Medulla oblongata (tissue), 1 donor: Measurements from ENCODE around the gene STARD3.

Experiments used
- DNase-seq: peaks from one replicate; pipeline ENCODE4 v3.0.0-alpha.2; 2015; ENCODE audit errors: extremely low spot score

STARD3 gene

DNA sequence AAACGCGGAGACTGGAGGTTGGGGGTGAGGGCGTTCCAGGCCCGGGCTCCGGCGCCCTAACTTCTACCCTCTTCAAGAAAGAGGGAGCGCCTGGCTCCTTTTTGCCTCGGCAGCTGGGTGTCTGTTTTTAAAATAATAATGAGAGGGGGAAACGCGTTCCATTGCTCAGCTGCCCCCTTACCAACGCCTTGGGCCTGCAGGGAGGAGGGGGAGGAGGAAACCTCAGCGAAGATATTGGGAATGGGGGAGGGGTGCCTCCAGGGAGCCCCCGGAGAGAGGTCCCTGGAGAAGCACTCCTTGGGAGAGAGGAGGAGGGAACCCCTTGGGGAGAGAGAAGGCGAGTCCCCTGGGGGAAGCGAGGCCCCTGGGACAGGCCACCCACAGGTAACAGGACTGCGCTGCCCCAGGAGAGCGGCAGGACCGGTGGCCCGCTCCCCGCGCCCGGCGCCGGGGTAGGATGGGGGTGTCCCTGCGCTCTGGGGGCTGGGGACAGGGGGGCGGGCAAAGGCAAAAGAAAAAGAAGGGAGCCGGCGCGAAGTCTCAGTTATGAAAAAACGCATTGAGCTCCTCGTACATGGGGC lies 31.9 kb upstream of the STARD3 start:
- no peak for DNase-seq

DNA sequence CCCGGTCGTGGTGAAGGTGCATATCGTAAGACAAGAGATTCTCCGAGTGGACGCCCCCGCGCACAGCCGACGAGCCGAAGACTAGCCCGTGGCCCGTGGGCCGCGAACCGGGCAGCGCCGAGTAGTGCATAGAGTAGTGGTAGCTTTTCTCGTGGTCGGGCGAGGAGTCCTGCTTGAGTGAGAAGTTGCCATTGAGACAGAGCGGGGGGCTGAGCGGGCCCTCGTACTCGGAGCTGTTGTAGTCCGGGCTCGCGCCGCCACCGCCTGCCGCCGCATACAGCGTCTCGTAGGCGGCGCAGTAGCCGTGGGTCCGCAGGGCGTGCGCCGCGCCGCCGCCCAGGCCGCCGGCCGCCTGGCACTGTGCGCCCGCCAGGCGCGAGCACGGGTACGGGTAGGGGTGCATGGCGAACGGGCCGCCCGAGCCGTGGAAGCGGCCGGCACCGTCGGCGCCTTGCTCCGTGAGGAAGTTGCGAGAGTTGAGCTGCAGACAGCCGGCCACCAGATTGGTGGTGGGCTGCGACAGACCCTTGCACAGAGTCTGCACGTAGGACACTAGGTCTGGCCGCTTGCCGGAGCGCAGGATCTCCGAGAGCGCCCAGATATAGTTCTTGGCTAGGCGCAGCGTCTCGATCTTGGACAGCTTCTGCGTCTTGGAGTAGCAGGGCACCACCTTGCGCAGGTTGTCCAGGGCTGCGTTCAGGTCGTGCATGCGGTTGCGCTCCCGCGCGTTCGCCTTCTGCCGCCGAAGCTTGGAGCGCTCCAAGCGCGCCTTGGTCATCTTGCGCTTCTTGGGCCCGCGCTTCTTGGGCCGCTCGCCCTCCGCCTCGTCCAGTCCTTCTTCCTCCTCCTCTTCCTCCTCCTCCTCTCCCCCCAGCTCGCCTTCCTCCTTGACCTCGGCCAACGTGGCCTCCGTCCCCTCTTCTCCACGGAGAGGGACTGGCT lies 31.2 kb upstream of the STARD3 start:
- DNase-seq: no peak

DNA sequence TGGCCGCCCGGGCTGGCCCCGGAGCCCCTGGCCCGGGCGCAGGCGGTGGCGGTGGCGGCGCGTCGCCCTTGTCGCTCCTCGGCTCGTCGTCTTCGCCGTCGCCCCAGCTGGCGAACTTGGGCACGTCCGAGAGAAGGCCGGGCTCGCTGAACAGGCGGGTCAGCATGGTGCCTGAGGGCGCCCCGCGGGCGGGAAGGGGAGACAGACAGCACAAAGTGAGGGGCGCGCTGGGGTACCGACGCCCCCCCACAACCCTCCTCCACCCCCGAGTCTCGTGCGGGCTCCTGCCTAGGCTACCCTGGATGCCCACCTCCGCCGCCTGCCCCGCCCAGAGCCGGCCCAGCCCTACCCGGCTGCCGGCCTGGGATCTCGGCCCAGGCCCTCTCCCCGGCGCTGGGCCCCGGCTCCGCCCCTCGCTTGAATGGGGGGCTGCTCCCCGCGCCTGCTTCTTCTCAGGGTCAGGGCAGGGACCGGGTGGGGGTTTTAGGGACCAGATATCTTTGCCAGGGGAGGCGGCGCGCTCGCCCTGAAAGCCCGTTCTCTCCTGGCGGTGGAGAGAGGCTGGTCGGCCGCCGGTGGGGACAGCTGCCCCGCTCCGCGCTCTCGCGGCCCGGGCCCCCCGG lies 30.4 kb upstream of the STARD3 start:
- no peak for DNase-seq

DNA sequence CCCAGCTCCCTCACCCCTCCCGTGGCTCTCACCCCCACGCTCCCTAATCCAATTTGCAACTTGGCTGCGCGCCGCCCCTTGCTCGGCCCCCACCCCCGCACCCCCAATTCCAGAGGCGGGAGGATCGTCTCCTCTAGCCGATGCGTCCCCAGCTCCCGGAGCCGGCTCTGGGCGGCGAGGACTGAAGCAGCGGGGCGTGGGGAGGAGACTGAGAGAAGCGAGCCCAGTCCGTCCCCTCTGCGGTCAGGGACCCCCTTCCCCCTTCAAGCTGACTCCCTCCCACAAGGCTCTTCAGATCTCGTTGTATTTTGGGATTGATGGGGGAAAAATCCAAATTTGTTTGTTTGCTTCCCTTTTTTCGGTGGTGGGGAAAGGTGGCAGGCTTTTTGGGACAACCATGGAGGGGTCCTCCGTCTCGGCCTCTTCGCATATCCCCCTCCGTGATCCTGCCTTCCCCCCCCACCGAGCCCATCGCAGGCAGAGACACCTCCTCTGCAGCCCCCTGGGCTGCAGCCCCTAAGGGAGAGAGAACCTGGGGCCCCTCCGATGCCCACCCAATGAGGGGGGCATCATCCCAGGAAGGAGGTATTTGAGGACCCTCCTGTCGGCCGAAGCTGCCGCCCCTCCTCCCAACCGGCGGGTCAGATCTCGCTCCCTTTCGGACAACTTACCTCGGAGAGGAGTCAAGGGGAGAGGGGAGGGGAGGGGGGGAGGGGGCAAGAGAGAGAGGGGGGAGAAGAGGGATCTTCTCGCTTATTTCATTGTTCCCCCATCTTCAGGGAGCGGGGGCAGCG lies 29.7 kb upstream of the STARD3 start:
- DNase-seq: no peak

DNA sequence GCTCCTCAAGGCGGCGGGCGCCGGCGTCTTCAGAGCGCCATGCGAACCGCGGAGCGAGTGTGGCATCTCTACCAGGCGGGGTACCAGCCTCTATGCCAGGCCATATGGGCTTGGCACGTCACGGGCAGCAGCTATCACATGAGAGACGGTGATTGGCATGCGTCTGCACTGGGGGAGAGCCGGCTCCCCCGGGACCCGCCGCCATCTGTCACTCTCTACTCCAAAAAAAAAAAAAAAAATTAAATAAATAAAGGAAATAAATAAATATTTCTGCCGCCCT lies 29.2 kb upstream of the STARD3 start, which contains the start of gene NEUROD2:
NEUROD2 (minus strand) TSS at position 70 of the 280 bp plus-strand sequence. CDS start 1,321 bp downstream, outside the sequence.
- no peak for DNase-seq

DNA sequence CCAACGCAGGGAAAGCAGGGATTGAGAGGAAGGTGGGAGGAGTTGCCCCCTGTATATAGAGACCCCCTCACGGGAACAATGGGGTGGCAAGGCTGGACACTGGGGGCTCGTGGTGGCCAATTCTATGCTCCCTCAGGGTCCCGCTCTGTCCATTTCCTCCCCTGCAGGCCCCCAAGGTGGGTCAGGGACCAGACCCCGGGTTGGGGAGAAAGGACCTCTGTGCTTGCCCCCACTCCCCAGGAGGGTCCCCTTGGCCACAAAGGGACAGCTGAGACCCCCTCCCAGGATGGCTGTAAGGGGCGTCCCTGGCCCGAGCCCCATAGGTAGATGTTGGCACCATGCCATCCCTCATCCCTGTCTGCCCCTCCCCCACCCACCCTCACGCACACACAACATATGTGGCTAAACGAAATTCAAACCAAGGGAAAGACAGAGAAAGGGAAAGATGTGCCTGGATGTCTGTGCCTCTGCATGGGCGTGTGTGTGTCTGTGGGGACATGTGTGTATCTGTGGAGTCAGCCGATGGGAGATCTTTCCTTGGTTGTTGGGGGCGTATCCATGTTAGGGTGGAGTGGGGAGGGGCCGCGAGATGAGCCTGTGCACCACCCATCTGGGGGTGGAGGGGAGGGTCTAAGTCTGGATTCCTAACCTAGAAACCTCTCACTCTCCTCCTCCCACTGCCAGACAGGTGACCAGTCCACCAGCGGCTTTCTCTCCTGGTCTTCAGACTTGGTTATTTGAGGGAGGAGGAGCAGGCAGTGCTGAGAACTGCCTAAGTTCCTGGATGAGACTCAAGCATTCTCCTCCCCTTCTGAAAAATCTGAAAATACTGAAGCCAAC lies 28.6 kb upstream of the STARD3 start:
- no peak for DNase-seq

DNA sequence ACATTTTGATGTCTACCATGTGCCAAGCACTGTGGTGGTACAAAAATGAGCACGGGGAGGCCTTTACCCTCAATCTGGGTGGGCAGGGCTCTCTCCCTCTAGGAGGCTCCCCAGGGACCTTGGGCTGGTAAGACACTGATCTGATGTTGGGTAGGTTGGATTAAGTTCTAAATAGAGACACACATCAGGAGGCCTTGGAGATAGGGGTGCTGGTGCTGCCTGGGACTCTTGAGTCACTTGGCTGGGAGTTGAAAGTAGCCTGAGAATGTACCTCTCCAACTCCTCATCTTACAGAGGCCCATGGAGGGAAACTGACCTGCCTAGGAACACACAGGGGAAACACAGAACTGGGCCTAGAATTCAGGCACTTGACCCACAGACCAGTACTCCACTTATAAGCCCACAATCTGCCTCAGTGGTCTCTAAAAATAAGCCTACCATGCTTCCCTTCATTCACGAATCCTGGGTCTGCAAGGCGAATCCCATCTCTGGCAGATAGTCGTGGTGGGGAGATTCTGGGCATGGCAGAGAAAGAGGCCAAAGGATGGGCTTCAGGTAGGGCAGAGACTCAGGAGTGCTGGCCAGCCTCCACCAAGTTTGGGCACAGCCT lies 27.4 kb upstream of the STARD3 start:
- no peak for DNase-seq

DNA sequence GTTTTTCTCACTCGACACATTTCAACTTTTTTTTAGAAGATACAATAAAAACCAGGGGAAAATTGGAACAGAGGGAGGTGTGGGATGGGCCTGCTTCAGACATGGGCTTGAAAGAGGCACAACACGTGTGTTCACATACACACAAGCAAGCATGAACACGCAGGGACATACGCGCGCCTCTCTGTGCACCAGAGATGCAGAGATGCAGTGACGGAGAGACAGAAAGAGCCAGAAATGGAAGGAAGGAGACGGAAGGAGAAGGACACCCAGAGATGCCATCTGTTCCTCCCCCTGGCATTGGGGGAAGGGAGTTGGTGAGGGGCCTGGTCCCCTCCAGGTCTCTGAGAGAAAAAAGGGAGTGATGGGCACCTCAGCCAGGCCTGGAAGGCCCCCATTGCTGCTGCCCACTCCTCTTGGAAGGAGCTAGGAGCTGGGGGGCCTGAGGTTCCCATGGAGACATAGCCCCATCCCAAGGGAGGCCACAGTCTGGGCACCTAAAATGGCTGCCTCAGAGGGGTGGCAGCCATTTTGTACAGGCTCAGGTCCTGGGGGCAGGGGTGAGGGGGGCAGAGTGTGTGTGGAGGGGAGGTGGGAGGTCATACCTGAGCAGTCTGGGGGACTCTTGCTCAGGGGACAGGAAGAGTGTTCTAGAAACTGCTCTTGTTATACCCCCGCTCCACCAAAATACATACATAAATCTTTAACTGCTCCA lies 25.4 kb upstream of the STARD3 start:
- DNase-seq: no peak

DNA sequence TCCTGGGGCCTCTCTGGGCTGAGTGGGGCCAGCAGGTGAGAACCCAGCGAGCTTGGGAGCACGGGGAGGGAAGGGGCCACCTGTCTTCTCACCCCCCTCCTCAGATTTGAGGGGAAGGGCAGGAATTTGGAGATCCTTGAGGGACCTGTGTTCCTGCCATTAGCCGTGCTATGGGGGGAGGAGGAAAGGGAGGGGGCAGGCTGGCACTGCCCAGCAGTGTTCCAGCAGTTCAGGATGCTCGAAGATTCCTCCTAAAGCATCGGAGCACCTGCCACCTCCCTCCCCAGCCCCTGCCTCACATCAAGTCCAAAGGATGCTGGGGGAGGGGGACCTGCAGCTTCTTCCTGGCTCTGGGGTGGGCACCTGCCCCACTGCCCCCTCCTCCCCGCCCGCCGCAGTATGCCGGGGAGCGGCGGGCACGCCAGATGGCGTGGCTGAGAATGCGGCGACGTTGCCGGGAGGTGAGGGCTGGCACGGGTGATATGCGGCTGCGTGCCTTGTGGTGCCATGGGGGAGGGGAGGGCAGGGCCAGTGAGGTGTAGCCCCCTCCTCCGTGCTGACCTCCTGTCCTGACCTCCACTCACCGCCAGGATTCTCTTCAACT lies 24.6 kb upstream of the STARD3 start:
- DNase-seq: no peak

DNA sequence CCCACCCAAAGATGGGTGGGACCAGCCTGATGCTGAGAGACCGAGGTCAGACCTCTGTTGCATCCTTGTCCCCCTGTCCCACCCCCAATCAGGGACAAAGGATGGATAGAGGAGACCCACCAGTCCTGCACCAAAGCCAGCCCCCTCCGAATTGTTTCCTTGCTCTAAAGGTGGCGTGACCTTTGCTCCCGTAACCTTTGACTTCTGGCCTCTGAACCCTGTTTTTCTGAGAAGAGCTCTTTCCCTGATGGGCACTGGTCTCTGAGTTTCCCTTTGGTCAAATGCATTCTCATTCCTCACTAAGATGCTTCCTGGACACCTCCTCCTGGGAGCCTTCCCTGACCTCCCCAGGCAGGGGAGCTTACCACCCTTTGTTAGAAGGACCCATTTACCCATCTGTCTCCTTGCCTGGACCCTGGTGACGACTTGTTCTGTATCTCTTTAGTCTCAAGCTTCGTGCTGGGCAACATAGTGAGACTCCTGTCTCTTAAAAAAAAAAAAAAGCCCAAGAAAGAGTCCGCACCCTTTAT lies 23.9 kb upstream of the STARD3 start:
- DNase-seq: no peak

DNA sequence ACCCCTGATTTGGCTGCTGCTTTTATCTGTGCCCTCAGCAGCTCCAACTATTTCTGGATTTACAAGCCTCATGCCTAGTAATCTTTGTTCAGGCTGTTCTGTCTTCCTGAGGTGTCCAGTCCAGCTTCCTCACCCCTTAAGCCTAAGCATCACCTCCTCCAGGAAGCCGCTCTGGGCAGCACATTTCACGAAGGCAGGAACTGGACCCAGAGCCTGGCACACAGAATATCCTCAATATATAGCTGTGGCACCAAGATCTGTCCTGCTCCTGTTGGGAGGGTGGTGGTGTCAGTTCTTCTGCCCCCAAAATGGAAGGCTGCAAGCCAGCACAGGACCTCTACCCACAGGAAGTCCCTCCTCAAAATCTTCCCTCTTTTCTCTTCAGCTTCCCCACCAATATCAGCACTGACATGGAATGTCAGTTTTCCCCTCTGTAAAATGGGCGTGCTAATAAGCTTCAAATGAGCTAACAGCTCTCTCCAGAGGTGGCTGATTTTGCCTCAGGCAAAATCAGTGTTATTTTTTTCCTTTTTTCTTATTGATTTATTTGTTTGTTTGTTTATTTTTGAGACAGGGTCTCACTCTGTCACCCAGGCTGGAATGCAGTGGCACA lies 22.3 kb upstream of the STARD3 start:
- DNase-seq: no peak

DNA sequence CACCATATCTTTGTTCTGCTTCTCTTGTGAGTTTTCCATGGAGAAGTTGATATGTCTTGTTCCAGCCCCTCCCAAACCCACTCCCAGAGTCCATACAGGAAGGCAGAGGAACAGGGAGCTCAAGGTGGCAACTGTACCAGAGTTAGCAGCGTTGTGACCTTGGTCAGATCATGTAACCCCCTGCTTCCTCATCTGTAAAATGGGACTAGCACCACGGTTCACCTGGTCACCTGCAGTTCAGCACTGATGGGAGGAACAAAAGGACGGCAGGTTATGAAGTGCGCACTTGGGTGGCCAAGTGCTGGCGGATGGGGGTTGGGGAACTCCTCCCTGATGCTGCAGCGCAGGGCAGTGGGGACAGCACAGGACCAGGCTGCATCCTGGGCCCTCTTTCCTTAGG lies 21.5 kb upstream of the STARD3 start:
- no peak for DNase-seq

DNA sequence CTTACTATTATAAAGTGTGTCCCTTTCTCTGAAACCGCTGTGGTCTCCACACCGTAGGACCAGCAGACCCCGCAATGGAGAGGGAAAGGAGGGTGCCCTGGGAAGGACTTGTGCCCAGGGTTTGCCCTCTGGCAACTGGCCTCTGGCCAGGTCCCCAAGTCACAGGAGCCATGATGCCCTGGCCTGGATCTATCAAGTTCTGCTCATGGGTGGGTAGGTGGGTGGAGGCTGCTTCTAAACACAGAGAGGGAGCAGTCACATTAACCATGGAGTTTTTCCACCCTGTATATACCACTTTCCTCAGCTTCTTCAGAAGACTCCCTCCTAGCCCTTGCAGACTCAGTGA lies 19.9 kb upstream of the STARD3 start:
- DNase-seq: no peak

DNA sequence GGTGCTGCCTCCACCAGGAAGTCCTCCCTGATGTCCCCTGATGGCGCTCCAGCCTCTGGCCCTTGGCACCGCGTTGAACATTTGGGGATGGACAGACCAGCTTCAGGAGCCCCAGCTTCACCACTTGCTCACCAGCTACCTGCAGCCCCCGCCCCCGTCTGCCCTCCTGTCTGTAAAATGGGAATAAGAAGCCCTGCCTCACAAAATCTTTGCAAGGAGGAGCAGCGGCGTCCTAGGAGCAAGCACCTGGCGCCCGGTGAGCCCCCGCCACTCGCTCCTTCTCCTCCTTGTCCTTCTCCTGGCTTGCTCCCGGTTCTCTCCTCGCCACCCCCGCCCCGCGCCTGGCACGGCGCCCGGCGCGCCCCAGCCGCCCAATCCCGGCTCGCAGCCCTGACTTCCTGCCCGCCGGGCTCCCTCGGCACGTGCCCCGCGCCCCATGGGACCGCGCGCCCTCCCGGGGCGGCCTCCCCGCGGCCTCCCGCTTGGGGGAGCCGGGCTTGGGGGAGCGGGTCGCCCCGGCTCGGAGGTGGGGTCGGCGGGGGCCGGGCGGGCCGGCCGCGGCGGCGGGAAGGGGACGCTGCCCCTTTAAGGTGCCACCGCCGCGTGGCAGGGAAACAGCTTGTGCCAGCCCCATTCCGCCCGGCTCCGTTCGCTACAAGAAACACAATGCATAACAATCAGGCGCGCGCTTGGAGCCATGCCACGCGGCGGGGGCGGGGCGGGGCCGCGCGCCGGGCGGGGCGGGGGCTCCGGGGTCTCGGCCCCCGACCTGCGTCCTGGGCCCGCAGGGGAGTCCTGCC lies 19.3 kb upstream of the STARD3 start:
- DNase-seq: no peak

DNA sequence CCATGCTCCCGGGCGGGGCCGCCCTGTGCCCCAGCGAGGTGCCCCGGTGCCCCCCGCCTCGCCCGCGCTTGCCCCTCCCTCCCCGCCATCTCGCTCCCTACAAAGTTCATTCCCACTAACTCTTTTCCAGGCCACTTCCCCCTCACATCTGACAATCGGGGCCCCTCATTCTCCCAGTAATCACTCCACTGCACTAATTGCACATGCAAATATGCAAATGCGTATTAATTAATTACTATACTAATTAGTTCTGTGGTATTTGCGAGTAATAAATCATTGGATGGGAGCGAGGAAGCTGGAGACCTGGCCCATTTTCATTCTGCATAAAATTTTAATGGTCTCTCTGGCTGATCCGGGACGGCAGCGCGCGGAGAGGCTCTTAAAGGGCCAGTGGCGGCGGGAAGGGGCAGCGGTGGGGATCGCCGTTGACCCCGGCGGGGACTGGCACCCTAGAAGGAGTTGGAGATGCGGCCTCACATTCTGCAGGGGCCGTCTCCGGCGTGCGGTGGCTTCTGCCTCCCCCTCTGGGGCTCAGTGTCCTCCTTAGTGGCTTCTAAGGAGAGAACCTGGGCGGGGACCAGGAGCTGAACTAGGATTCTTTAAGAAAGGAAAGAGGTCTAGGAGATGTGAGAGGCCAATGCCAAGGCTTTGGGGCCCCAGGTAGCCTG lies 18.6 kb upstream of the STARD3 start:
- DNase-seq: no peak

DNA sequence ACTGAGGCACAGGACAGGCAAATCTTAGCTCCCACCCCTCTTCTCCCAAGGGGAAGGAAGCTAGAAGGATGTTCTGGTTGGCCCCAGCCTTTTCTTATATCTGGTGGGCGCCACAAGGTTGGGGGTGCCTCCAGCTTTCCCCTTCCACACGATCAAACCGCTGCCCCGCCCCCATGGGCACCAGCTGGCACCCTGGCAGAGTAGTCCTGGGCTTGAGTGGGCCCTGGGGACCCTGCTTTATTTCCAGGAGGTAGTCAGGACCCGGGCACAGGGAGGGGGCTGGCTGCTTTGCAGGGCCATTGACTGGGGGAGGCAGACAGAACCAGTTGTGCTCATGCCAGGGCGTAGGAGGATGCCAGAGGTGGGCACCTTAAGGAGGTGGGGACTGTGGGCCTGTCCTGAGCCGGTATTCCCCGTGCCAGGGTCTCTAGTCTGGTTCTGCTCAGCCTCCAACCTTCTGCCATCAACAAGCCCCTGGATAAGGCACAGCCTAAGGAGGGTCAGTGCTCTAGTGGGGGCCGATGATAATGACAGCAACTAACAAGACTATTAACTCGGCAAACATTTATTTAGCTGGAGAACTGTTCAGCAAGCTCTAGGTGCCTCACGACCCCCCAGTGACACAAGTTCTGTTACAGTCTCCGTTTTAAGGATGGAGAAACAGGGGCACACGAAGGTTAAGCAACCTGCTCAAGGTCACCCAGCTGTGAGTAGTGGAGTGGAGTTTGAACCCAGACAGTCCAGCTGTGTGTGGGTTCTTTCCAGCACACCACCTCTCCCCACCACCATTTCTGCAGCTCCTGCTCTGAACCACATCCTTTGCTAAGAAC lies 17.8 kb upstream of the STARD3 start:
- DNase-seq: no peak

DNA sequence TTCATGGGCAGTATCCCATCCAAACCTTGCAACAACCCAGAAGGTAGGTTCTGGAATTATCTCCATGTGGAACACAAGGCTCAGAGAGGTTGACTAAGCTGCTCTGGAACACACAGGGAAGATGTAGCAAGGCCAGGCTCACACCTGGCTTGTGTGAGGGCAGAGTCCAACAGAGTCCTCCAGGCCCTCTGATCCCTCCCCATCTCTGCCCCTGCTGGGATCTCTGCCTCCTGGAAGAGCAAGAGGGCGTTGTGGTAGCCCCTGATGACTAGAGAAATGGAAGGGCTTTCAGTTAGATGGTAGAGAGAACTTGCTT lies 17.2 kb upstream of the STARD3 start:
- DNase-seq: no peak
